Peyer's patch (tissue), 4 donors: Measurements from ENCODE around the gene NPIPB13.
"Not testable (repeated sequence)": the region's sequence is repeated elsewhere in the genome, so short reads cannot be mapped to it uniquely, and the experiment has no call there.

Experiments used
- POLR2A ChIP-seq, 2 donors: fragments of 450-650 bp; IDR thresholded peaks; one replicate each; pipeline ENCODE4 v1.5.1; 2017; ENCODE audit warnings: antibody characterized with exemption in 2 of 2, mild to moderate bottlenecking in 2 of 2, moderate library complexity in 2 of 2
- TF ChIP-seq, protein P1 (sequence below), 6 experiments: fragments of 450-650 bp in 4 of 6; fragments of 200-600 bp in 2 of 6; sonication (generic) in 1 of 6; IDR thresholded peaks; one replicate each; pipeline ENCODE4 v1.5.1; 2017 to 2019; ENCODE audit warnings: antibody characterized with exemption in 6 of 6, mild to moderate bottlenecking in 3 of 6, moderate library complexity in 1 of 6

DNA sequence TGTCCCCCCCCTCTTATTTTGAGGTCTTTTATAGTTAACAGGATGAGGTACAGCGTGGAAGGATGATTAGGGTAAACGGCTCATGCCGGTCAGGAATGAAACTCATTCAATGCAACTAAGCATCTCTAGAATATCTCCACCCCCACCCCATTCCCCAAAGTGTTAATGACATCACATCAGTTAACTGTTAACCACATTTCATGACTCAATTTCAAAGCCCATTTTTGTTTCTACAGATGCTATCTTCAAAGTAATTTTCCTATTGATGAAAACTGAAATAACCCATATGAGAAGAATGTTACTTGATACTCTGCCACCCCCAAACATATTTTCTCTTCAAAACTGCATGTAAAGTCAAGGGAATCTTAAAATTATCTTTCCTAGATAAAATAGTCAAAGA is 30.2 kb upstream of the NPIPB13 start:
- TF ChIP-seq, protein P1, sequence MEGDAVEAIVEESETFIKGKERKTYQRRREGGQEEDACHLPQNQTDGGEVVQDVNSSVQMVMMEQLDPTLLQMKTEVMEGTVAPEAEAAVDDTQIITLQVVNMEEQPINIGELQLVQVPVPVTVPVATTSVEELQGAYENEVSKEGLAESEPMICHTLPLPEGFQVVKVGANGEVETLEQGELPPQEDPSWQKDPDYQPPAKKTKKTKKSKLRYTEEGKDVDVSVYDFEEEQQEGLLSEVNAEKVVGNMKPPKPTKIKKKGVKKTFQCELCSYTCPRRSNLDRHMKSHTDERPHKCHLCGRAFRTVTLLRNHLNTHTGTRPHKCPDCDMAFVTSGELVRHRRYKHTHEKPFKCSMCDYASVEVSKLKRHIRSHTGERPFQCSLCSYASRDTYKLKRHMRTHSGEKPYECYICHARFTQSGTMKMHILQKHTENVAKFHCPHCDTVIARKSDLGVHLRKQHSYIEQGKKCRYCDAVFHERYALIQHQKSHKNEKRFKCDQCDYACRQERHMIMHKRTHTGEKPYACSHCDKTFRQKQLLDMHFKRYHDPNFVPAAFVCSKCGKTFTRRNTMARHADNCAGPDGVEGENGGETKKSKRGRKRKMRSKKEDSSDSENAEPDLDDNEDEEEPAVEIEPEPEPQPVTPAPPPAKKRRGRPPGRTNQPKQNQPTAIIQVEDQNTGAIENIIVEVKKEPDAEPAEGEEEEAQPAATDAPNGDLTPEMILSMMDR (IDR thresholded peaks at IDR 0.05), result not testable (repeated sequence)
- not testable (repeated sequence) for TF ChIP-seq POLR2A (IDR thresholded peaks at IDR 0.05)
